Neural crest cell (in vitro differentiated cells): ENCODE measurements around the gene PEX6. TPM values are rescaled to one million over a fixed set of nuclear protein-coding genes. Genes with fewer than 3 reads are reported as not detected.

Source experiments
- DNase-seq: peaks from one replicate; pipeline ENCODE4 v3.0.0; 2021; ENCODE audit warnings: low read depth, mixed read lengths, low spot score
- H3K27ac Mint-ChIP-seq: one replicate; pipeline ENCODE4 v1.8.0; 2021; ENCODE audit warnings: mild to moderate bottlenecking, mixed read lengths; ENCODE audit not compliant: unreplicated experiment
- H3K27me3 Mint-ChIP-seq: 2 replicates; pipeline ENCODE4 v1.8.0; 2021; ENCODE audit warnings: low read depth, mild to moderate bottlenecking, mixed read lengths
- H3K36me3 Mint-ChIP-seq: 2 replicates; pipeline ENCODE4 v1.8.0; 2021; ENCODE audit warnings: low read depth, mild to moderate bottlenecking, mixed read lengths
- H3K4me1 Mint-ChIP-seq: 2 replicates; pipeline ENCODE4 v1.8.0; 2021; ENCODE audit warnings: mixed read lengths
- H3K4me3 Mint-ChIP-seq: one replicate; pipeline ENCODE4 v1.8.0; 2021; ENCODE audit warnings: mild to moderate bottlenecking, mixed read lengths
- H3K9me3 Mint-ChIP-seq: 2 replicates; pipeline ENCODE4 v1.8.0; 2021; ENCODE audit warnings: mixed read lengths
- total RNA-seq: library from RNA; stranded (reverse); gene quantifications from 2 replicates; pipeline ENCODE4 v1.2.1, GENCODE V29; 2021
- TF ChIP-seq, protein P1 (sequence below): fragments of 200-600 bp; sonication (generic); conservative IDR thresholded peaks from 2 replicates; pipeline ENCODE4 v1.5.0; 2021; ENCODE audit warnings: antibody characterized with exemption, mild to moderate bottlenecking

PEX6 gene
- total RNA-seq, 1 donor from 2014 or later, result 22.5 TPM

DNA sequence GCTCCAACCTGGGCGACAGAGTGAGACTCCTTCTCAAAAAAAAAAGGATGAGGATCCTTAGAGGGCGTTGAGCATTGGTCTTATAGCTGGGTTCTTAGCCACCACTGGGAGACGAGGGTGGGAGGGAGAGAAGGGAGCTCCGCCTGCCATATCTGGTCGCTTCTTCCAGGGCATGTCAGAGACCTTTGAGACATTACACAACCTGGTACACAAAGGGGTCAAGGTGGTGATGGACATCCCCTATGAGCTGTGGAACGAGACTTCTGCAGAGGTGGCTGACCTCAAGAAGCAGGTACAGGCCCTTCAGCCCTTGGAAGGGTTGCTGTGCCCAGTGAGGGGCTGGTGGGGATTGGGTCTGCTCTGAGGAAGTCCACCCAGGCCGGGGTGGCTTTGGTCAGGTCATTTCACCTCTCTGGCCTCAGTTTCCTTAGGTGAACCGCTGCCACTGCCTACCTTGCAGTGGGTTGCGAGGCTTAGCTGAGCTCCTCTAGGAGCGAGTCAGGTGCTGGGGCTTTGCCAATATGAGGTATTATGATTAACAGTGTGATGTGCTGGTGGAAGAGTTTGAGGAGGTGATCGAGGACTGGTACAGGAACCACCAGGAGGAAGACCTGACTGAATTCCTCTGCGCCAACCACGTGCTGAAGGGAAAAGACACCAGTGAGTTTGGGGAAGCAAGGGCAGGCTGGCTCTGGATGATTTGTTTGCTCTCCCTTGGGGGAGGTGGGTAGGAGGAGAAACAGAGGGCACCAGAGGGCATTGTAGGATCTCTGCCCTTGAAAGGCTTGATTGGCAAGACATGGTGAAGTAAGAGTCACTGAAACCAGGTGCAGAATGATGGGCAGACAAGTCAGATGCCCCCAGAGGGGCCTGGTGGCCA is 41.2 kb downstream of the PEX6 start:
- no peak for DNase-seq
- H3K27ac Mint-ChIP-seq, result no peak overlapping the region
- peaks cover 6% of the 10 kb centered on the region for H3K4me1 Mint-ChIP-seq
- TF ChIP-seq, protein P1, sequence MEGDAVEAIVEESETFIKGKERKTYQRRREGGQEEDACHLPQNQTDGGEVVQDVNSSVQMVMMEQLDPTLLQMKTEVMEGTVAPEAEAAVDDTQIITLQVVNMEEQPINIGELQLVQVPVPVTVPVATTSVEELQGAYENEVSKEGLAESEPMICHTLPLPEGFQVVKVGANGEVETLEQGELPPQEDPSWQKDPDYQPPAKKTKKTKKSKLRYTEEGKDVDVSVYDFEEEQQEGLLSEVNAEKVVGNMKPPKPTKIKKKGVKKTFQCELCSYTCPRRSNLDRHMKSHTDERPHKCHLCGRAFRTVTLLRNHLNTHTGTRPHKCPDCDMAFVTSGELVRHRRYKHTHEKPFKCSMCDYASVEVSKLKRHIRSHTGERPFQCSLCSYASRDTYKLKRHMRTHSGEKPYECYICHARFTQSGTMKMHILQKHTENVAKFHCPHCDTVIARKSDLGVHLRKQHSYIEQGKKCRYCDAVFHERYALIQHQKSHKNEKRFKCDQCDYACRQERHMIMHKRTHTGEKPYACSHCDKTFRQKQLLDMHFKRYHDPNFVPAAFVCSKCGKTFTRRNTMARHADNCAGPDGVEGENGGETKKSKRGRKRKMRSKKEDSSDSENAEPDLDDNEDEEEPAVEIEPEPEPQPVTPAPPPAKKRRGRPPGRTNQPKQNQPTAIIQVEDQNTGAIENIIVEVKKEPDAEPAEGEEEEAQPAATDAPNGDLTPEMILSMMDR, result no peak
- H3K36me3 Mint-ChIP-seq, result peaks cover 3% of the 10 kb centered on the region
- no peak overlapping the region for H3K4me3 Mint-ChIP-seq
- no peaks in the 10 kb centered on the region for H3K9me3 Mint-ChIP-seq
- no peaks in the 10 kb centered on the region for H3K27me3 Mint-ChIP-seq

- H3K27ac Mint-ChIP-seq, result no peak overlapping the region
- no peaks in the 10 kb centered on the region for H3K27me3 Mint-ChIP-seq
- H3K4me3 Mint-ChIP-seq, result no peak overlapping the region
- H3K36me3 Mint-ChIP-seq, result peaks cover 3% of the 10 kb centered on the region
- peaks cover 15% of the 10 kb centered on the region for H3K4me1 Mint-ChIP-seq
- H3K9me3 Mint-ChIP-seq, result no peaks in the 10 kb centered on the region
- no peak for DNase-seq
- TF ChIP-seq, protein P1, result no peak
Observed at GRCh38 chr6:42936398-42936797, 42.6 kb downstream of the PEX6 start.

GRCh38 chr6:42935322-42935721 is 43.7 kb downstream of the PEX6 start:
- Mint-ChIP-seq H3K4me3 (no peak overlapping the region), H3K9me3 (no peaks in the 10 kb centered on the region), H3K4me1 (peaks cover 25% of the 10 kb centered on the region), H3K27ac (no peak overlapping the region), H3K36me3 (peaks cover 3% of the 10 kb centered on the region), H3K27me3 (no peaks in the 10 kb centered on the region)
- TF ChIP-seq, protein P1, result no peak
- DNase-seq, result no peak

GRCh38 chr6:42933205-42933604 is 45.8 kb downstream of the PEX6 start:
- DNase-seq, result no peak
- Mint-ChIP-seq H3K9me3 (no peaks in the 10 kb centered on the region), H3K27me3 (no peaks in the 10 kb centered on the region), H3K36me3 (peaks cover 3% of the 10 kb centered on the region), H3K27ac (no peak overlapping the region), H3K4me3 (peak overlapping the region; percentile 8), H3K4me1 (peaks cover 42% of the 10 kb centered on the region)
- TF ChIP-seq, protein P1, result no peak

- TF ChIP-seq, protein P1, result no peak
- Mint-ChIP-seq H3K27ac (peak overlapping the region; percentile 23), H3K36me3 (no peaks in the 10 kb centered on the region), H3K27me3 (no peaks in the 10 kb centered on the region), H3K4me1 (peaks cover 42% of the 10 kb centered on the region), H3K4me3 (peak overlapping the region; percentile 83), H3K9me3 (no peaks in the 10 kb centered on the region)
- no peak for DNase-seq
Observed at GRCh38 chr6:42932412-42932811, 46.6 kb downstream of the PEX6 start.
